Activated CD4-positive, CD25-positive, alpha-beta regulatory T cell (primary cell): ENCODE data around the gene SPRY1.

Experiments used
- DNase-seq, 4 experiments: peaks; one replicate each; lab custom pipeline; 2025; lab: John Stamatoyannopoulos, UW

The SPRY1 gene

GRCh38 chr4:123443401-123444289 is 47.0 kb downstream of the SPRY1 start:
- no peak for DNase-seq

GRCh38 chr4:123444290-123444731 is 47.7 kb downstream of the SPRY1 start:
- no peak for DNase-seq

DNA sequence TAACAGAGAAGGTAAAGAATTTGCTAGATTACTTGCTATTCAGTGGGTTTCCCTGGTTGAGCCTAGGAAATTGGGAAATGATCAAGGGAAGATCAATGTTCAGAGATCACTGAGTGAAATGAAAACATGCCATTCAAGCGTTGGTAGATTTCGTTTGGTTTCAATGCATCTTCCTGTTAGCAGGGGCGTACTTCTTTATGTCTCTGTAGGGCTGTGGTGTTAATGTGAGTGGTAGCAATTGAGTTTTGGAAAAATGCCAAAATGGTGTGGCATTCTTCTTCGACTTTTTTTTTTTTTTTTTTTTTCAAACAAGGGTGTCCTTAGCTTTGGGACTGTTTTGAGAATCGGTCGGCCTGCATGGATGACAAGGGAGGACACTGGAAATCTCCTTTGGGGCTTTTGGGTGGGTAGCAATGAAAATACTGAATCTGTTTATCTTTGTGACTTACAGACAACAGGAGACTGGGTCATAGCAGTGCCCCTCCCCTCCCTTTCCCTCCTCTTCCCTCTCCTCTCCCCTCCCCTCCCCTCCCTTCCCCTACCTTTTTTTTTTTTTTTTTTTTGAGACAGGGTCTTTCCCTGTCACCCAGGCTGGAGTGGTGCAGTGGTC is 50.4 kb downstream of the SPRY1 start:
- DNase-seq, result no peak

- no peak for DNase-seq
These were observed 52.8 kb downstream of the SPRY1 start for GRCh38 chr4:123449362-123449761.

GRCh38 chr4:123449780-123450179 is 53.2 kb downstream of the SPRY1 start:
- DNase-seq, result no peak

DNA sequence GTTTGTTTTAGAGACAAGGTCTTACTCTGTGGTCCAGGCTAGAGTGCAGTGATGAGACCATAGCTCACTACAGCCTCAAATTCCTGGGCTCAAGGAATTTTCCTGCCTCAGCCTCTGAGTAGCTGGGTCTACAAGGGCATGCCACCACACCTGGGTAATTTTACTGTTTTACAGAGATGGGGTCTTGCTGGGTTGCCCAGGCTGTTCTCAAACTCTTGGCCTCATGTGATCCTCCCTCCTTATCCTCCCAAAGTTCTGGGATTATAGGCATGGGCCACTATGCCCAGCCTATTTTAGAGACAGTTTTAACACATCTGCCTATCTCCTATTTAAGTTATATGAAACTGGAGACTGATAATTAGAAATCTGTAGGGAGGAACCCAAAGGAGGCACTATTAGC is 53.8 kb downstream of the SPRY1 start:
- DNase-seq, result no peak

- DNase-seq, result no peak
These were observed 56.0 kb downstream of the SPRY1 start for GRCh38 chr4:123452616-123453015.

DNA sequence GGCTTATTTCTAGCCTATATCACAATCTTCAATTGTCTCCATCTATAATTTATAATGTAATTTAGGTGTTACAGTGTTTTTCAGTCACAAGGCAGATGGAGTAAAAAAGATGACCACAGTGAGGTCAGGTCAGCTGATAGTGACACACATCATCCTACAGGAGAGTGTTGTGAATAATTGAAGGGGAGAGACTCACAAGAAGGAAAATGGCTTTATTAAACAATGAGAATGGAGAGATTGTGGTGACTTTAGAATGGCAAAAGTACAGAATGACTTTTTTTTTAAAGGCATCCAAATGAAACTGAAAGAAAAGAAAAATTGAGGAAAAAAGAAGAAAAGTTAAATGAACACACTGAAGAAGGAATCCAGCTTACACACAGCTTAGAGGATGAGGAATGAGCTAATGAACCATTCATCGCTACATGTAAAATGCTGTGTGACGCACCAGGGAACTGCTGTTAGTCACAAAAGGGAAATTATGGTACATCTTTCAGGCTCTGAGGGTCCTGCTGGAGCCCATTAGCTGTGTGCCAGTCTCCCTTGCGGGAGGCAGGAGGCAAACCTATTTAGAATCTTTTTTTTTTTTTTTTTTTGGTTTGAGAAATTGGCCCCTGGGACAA is 56.6 kb downstream of the SPRY1 start:
- no peak for DNase-seq
